ENCODE results near the gene SFMBT1. TPM values are rescaled to one million over a fixed set of nuclear protein-coding genes. Genes with fewer than 3 reads are reported as not detected.

The SFMBT1 gene
- total and polyA plus RNA-seq, 2 of the 8 experiments (the other 6 are each of a cell fraction or from before 2014, with no cell fraction given): 8.1 to 16.8 TPM

DNA sequence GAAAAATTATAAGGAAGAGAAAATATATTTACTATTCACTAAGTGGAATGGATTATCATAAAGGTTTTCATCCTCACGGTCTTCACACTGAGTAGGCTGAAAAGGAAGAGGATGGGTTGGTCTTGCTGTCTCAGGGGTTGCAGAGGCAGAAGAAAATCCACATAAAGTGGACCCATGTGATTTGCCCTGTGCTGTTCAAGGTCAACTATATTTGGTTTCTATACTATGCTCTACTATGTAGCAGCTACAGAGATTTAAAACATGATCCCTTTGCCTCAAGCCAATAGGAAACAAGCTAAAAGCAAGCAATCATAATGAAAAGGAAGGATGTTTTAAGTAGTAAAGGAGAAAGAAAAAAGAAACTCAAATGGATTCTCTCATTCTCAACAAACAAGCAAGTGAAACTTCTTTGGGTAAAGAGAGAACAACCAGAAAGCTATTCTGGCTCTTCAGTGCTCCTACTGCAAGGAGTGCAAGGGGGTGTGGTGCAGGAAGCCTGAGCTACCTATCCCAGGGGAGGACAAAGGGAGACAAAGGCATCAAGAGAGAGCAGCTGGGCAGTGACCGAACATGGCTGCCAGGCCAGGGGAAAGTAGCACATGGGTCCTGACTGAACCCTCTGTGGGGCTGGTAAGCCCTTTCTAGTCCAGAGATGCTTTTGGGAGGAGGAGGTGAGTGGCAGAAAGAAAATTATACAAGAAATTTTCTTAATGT, 35.9 kb downstream of the SFMBT1 start (continued):
- TF ChIP-seq, protein P1, sequence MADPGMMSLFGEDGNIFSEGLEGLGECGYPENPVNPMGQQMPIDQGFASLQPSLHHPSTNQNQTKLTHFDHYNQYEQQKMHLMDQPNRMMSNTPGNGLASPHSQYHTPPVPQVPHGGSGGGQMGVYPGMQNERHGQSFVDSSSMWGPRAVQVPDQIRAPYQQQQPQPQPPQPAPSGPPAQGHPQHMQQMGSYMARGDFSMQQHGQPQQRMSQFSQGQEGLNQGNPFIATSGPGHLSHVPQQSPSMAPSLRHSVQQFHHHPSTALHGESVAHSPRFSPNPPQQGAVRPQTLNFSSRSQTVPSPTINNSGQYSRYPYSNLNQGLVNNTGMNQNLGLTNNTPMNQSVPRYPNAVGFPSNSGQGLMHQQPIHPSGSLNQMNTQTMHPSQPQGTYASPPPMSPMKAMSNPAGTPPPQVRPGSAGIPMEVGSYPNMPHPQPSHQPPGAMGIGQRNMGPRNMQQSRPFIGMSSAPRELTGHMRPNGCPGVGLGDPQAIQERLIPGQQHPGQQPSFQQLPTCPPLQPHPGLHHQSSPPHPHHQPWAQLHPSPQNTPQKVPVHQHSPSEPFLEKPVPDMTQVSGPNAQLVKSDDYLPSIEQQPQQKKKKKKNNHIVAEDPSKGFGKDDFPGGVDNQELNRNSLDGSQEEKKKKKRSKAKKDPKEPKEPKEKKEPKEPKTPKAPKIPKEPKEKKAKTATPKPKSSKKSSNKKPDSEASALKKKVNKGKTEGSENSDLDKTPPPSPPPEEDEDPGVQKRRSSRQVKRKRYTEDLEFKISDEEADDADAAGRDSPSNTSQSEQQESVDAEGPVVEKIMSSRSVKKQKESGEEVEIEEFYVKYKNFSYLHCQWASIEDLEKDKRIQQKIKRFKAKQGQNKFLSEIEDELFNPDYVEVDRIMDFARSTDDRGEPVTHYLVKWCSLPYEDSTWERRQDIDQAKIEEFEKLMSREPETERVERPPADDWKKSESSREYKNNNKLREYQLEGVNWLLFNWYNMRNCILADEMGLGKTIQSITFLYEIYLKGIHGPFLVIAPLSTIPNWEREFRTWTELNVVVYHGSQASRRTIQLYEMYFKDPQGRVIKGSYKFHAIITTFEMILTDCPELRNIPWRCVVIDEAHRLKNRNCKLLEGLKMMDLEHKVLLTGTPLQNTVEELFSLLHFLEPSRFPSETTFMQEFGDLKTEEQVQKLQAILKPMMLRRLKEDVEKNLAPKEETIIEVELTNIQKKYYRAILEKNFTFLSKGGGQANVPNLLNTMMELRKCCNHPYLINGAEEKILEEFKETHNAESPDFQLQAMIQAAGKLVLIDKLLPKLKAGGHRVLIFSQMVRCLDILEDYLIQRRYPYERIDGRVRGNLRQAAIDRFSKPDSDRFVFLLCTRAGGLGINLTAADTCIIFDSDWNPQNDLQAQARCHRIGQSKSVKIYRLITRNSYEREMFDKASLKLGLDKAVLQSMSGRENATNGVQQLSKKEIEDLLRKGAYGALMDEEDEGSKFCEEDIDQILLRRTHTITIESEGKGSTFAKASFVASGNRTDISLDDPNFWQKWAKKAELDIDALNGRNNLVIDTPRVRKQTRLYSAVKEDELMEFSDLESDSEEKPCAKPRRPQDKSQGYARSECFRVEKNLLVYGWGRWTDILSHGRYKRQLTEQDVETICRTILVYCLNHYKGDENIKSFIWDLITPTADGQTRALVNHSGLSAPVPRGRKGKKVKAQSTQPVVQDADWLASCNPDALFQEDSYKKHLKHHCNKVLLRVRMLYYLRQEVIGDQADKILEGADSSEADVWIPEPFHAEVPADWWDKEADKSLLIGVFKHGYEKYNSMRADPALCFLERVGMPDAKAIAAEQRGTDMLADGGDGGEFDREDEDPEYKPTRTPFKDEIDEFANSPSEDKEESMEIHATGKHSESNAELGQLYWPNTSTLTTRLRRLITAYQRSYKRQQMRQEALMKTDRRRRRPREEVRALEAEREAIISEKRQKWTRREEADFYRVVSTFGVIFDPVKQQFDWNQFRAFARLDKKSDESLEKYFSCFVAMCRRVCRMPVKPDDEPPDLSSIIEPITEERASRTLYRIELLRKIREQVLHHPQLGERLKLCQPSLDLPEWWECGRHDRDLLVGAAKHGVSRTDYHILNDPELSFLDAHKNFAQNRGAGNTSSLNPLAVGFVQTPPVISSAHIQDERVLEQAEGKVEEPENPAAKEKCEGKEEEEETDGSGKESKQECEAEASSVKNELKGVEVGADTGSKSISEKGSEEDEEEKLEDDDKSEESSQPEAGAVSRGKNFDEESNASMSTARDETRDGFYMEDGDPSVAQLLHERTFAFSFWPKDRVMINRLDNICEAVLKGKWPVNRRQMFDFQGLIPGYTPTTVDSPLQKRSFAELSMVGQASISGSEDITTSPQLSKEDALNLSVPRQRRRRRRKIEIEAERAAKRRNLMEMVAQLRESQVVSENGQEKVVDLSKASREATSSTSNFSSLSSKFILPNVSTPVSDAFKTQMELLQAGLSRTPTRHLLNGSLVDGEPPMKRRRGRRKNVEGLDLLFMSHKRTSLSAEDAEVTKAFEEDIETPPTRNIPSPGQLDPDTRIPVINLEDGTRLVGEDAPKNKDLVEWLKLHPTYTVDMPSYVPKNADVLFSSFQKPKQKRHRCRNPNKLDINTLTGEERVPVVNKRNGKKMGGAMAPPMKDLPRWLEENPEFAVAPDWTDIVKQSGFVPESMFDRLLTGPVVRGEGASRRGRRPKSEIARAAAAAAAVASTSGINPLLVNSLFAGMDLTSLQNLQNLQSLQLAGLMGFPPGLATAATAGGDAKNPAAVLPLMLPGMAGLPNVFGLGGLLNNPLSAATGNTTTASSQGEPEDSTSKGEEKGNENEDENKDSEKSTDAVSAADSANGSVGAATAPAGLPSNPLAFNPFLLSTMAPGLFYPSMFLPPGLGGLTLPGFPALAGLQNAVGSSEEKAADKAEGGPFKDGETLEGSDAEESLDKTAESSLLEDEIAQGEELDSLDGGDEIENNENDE (IDR thresholded peaks at IDR 0.05; ENCODE audit: insufficient replicate concordance, low read length): no peak
- no peak for TF ChIP-seq POLR2A (IDR thresholded peaks at IDR 0.05; ENCODE audit: control extremely low read depth in 1 of 2, low read depth in 2 of 2, low read length in 2 of 2)
